Activated naive CD4-positive, alpha-beta T cell treated with anti-CD3 and anti-CD28 coated beads, Interleukin-2, amount 50 U/mL, for 72 hours (primary cell): Measurements from ENCODE around the gene SLC8A3. TPM values are rescaled to one million over a fixed set of nuclear protein-coding genes. Genes with fewer than 3 reads are reported as not detected.

Experiments
- ATAC-seq, 2 donors: fragments of 150-1000 bp; cut with Tn5 transposase; 2 replicates each; pipeline ENCODE4 v1.10.0; 2021; ENCODE audit warnings: mild to moderate bottlenecking in 2 of 2, moderate library complexity in 2 of 2
- DNase-seq, 2 donors: peaks; one replicate each; pipeline ENCODE4 v3.0.0; 2021 to 2022; ENCODE audit warnings: low spot score in 2 of 2
- H3K27ac Mint-ChIP-seq, 2 donors: one replicate each; pipeline ENCODE4 v1.8.0; 2022; ENCODE audit warnings: mild to moderate bottlenecking in 2 of 2, mixed read lengths in 2 of 2
- H3K36me3 Mint-ChIP-seq, 2 donors: one replicate each; pipeline ENCODE4 v1.8.0; 2022; ENCODE audit warnings: mixed read lengths in 2 of 2
- H3K9me3 Mint-ChIP-seq, 2 donors: one replicate each; pipeline ENCODE4 v1.8.0; 2022; ENCODE audit warnings: mixed read lengths in 2 of 2
- total RNA-seq, 2 donors: library from RNA; stranded (reverse); gene quantifications; one replicate each; pipeline ENCODE4 v1.2.3, GENCODE V29; 2022

Gene SLC8A3
- total RNA-seq, 2 donors from 2014 or later: 0.09 to 2.4 TPM

GRCh38 chr14:70061108-70061507 lies 127.6 kb downstream of the SLC8A3 start:
- Mint-ChIP-seq H3K36me3 (no peaks in the 10 kb centered on the region), H3K27ac (no peak overlapping the region), H3K9me3 (no peaks in the 10 kb centered on the region)
- ATAC-seq: no peak
- no peak for DNase-seq

GRCh38 chr14:70059545-70059944 lies 129.2 kb downstream of the SLC8A3 start:
- no peak overlapping the region for H3K27ac Mint-ChIP-seq
- peaks cover 0 to 5% of the 10 kb centered on the region in 2 donors for H3K9me3 Mint-ChIP-seq
- DNase-seq: no peak
- ATAC-seq: no peak
- no peaks in the 10 kb centered on the region for H3K36me3 Mint-ChIP-seq

- ATAC-seq (no peak), DNase-seq (no peak)
- H3K9me3 Mint-ChIP-seq: peaks cover 0 to 12% of the 10 kb centered on the region in 2 donors
- H3K36me3 Mint-ChIP-seq: no peaks in the 10 kb centered on the region
- no peak overlapping the region for H3K27ac Mint-ChIP-seq
Observed at GRCh38 chr14:70057519-70058136, 131.1 kb downstream of the SLC8A3 start.

GRCh38 chr14:70052990-70053389 lies 135.8 kb downstream of the SLC8A3 start:
- ATAC-seq: no peak
- Mint-ChIP-seq H3K9me3 (peaks cover 0 to 12% of the 10 kb centered on the region in 2 donors), H3K27ac (no peak overlapping the region), H3K36me3 (no peaks in the 10 kb centered on the region)
- peak in 1 of 2 donors; percentile 23 for DNase-seq

GRCh38 chr14:70050136-70050535 lies 138.6 kb downstream of the SLC8A3 start:
- ATAC-seq: no peak
- H3K9me3 Mint-ChIP-seq: peaks cover 0 to 7% of the 10 kb centered on the region in 2 donors
- no peak overlapping the region for H3K27ac Mint-ChIP-seq
- DNase-seq: no peak
- H3K36me3 Mint-ChIP-seq: no peaks in the 10 kb centered on the region

- H3K9me3 Mint-ChIP-seq: peaks cover 0 to 7% of the 10 kb centered on the region in 2 donors
- no peaks in the 10 kb centered on the region for H3K36me3 Mint-ChIP-seq
- no peak for ATAC-seq
Observed at GRCh38 chr14:70049605-70050004, 139.1 kb downstream of the SLC8A3 start.

GRCh38 chr14:70048313-70048654 lies 140.5 kb downstream of the SLC8A3 start:
- Mint-ChIP-seq H3K27ac (no peak overlapping the region), H3K36me3 (no peaks in the 10 kb centered on the region), H3K9me3 (peaks cover 0 to under 1% of the 10 kb centered on the region in 2 donors)
- DNase-seq (no peak), ATAC-seq (no peak)

More at GRCh38 chr14:70049605-70050004, 139.1 kb downstream of the SLC8A3 start:
- no peak for DNase-seq
- no peak overlapping the region for H3K27ac Mint-ChIP-seq

GRCh38 chr14:70047598-70048312 lies 141.0 kb downstream of the SLC8A3 start:
- ATAC-seq (no peak), DNase-seq (no peak)
- H3K27ac Mint-ChIP-seq: no peak overlapping the region
- H3K36me3 Mint-ChIP-seq: no peaks in the 10 kb centered on the region
- H3K9me3 Mint-ChIP-seq: no peaks in the 10 kb centered on the region

- Mint-ChIP-seq H3K36me3 (no peaks in the 10 kb centered on the region), H3K9me3 (no peaks in the 10 kb centered on the region), H3K27ac (no peak overlapping the region)
- peak in 1 of 2 donors; percentile 12 for DNase-seq
- peak in 1 of 2 donors; percentile 35 for ATAC-seq
Observed at GRCh38 chr14:70045844-70046535, 142.8 kb downstream of the SLC8A3 start.

GRCh38 chr14:70045310-70045709 lies 143.4 kb downstream of the SLC8A3 start:
- no peak for ATAC-seq
- Mint-ChIP-seq H3K27ac (no peak overlapping the region), H3K9me3 (no peaks in the 10 kb centered on the region), H3K36me3 (no peaks in the 10 kb centered on the region)
- DNase-seq: no peak

- Mint-ChIP-seq H3K27ac (no peak overlapping the region), H3K9me3 (no peaks in the 10 kb centered on the region), H3K36me3 (no peaks in the 10 kb centered on the region)
- no peak for ATAC-seq
- DNase-seq: no peak
Observed at GRCh38 chr14:70043001-70043400, 145.8 kb downstream of the SLC8A3 start.

- Mint-ChIP-seq H3K9me3 (no peaks in the 10 kb centered on the region), H3K36me3 (no peaks in the 10 kb centered on the region), H3K27ac (no peak overlapping the region)
- ATAC-seq: peak in 1 of 2 donors; percentile 34
- DNase-seq: no peak
Observed at GRCh38 chr14:70036665-70037064, 152.1 kb downstream of the SLC8A3 start.

GRCh38 chr14:70034257-70034656 lies 154.5 kb downstream of the SLC8A3 start:
- no peaks in the 10 kb centered on the region for H3K36me3 Mint-ChIP-seq
- ATAC-seq (no peak), DNase-seq (no peak)
- H3K27ac Mint-ChIP-seq: peak overlapping the region in 1 of 2 donors; percentile 23
- H3K9me3 Mint-ChIP-seq: no peaks in the 10 kb centered on the region

GRCh38 chr14:70033561-70033960 lies 155.2 kb downstream of the SLC8A3 start:
- Mint-ChIP-seq H3K9me3 (no peaks in the 10 kb centered on the region), H3K27ac (no peak overlapping the region), H3K36me3 (no peaks in the 10 kb centered on the region)
- ATAC-seq (no peak), DNase-seq (no peak)

- Mint-ChIP-seq H3K9me3 (no peaks in the 10 kb centered on the region), H3K36me3 (no peaks in the 10 kb centered on the region), H3K27ac (no peak overlapping the region)
- no peak for DNase-seq
- no peak for ATAC-seq
Observed at GRCh38 chr14:70033116-70033515, 155.6 kb downstream of the SLC8A3 start.

GRCh38 chr14:70032447-70032846 lies 156.3 kb downstream of the SLC8A3 start:
- H3K9me3 Mint-ChIP-seq: no peaks in the 10 kb centered on the region
- H3K36me3 Mint-ChIP-seq: no peaks in the 10 kb centered on the region
- no peak overlapping the region for H3K27ac Mint-ChIP-seq
- DNase-seq (no peak), ATAC-seq (no peak)

- no peak overlapping the region for H3K27ac Mint-ChIP-seq
- DNase-seq (no peak), ATAC-seq (no peak)
- no peaks in the 10 kb centered on the region for H3K36me3 Mint-ChIP-seq
- H3K9me3 Mint-ChIP-seq: no peaks in the 10 kb centered on the region
Observed at GRCh38 chr14:70032016-70032415, 156.7 kb downstream of the SLC8A3 start.
